Retinal pigment epithelial cell (primary cell): ENCODE measurements around the gene RYK.

Experiments used
- DNase-seq: peaks from one replicate; pipeline ENCODE4 v3.0.0-alpha.2; 2010; ENCODE audit warnings: low read depth
- H3K4me3 ChIP-seq: 2 replicates; pipeline ENCODE4 v1.5.1; 2011; ENCODE audit warnings: mild to moderate bottlenecking, low read length, control low read depth, moderate library complexity
- TF ChIP-seq, protein P1 (sequence below): conservative IDR thresholded peaks from 2 replicates; pipeline ENCODE4 v1.5.1; 2011; ENCODE audit warnings: low read depth, low read length, control low read depth, inconsistent platforms

RYK gene

DNA sequence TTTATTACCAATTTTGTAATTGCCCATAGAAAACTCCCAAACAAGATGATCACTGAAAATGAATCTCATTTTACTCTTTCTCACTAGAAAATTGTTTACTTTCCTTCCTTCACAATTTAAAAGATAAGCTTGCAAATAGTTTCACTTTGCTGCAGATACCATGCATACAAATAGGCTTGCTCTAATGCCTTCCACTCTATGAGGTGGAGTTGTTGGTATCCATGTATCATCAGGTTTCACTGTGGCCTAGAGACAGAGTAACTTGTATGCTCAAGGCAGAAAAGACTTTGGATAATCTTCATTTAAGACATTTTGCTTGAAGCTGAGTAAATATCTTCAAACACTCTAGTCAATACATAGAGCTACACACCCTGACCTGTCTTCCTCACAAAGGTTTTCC lies 60.8 kb downstream of the RYK start:
- DNase-seq: no peak
- TF ChIP-seq, protein P1, sequence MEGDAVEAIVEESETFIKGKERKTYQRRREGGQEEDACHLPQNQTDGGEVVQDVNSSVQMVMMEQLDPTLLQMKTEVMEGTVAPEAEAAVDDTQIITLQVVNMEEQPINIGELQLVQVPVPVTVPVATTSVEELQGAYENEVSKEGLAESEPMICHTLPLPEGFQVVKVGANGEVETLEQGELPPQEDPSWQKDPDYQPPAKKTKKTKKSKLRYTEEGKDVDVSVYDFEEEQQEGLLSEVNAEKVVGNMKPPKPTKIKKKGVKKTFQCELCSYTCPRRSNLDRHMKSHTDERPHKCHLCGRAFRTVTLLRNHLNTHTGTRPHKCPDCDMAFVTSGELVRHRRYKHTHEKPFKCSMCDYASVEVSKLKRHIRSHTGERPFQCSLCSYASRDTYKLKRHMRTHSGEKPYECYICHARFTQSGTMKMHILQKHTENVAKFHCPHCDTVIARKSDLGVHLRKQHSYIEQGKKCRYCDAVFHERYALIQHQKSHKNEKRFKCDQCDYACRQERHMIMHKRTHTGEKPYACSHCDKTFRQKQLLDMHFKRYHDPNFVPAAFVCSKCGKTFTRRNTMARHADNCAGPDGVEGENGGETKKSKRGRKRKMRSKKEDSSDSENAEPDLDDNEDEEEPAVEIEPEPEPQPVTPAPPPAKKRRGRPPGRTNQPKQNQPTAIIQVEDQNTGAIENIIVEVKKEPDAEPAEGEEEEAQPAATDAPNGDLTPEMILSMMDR: no peak

DNA sequence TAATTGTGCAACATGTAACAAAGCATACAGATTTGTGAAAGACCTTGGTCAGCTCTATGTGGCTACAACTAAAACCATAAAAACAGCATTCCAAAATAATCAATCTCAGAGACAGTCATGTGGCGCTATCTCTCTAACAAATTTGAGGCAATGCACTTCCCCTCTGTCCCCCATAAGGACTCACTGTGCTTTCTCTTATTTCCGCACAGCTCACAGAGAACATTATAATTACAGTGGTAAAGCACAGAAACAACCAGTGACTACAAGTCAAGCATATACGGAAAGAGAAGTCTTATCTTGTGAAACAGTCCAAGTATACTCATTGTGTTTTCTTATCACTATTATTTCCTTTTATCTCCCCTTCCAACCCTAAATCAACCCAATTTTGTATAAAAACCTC lies 64.3 kb downstream of the RYK start:
- TF ChIP-seq, protein P1: no peak
- H3K4me3 ChIP-seq: no peak overlapping the region
- DNase-seq: no peak

More for the DNA sequence above, 60.8 kb downstream of the RYK start:
- no peak overlapping the region for H3K4me3 ChIP-seq

DNA sequence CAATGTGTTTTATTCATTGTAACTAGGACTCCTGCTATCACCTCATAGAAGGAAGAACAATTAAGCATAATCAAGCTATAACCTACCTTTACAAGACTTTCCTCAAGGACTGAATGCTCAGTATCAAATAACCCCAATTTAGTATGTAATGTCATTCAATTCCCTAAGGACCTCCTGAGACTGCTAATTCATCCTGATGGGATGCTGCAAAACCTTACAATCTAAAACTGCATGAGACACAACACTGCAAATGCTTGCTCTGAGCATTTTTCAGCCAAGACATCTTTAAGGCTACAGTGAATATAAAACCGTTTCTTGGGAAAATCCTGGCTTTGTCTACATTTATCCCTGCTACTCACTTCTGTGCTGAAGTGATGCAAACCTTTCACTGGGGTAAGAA lies 69.9 kb downstream of the RYK start:
- no peak overlapping the region for H3K4me3 ChIP-seq
- TF ChIP-seq, protein P1: no peak
- DNase-seq: no peak

DNA sequence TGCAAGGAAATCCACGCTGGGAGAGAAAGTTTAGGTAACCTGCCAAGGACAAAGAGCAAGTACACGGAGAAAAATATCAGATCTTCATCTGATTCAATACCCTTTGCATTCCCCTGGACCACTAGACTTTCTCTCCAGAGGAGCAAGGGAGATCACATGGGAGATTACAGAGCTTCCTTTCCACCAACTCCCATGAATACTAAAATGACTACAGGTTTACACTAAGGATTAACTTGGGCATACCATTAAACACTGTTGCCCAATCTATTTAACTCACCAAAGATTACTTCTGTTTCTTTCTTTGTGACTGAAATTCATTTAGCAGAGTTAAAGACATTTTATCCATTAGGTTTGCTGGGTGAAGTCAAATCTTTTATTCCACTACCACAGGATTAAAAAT lies 71.2 kb downstream of the RYK start:
- no peak overlapping the region for H3K4me3 ChIP-seq
- TF ChIP-seq, protein P1: no peak
- no peak for DNase-seq

DNA sequence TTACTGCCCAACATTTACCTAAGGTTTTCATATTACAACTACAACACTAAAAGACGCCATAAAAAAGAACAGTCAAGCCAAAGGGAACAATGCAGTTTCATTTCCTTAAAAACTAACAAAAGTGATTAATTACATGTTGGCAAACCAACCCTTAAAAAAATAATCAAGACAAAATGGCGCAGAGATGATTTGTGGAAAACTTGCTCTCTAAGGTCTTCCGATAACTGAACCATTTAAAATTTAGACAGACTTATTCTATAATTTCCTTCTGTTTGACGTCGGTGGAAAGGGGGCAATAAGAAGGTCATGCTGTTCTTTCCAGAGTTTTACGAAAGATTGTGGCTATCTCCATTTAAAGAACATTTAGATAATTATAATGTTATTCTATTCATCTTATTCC lies 87.6 kb downstream of the RYK start:
- no peak overlapping the region for H3K4me3 ChIP-seq
- TF ChIP-seq, protein P1: no peak
- DNase-seq: no peak

DNA sequence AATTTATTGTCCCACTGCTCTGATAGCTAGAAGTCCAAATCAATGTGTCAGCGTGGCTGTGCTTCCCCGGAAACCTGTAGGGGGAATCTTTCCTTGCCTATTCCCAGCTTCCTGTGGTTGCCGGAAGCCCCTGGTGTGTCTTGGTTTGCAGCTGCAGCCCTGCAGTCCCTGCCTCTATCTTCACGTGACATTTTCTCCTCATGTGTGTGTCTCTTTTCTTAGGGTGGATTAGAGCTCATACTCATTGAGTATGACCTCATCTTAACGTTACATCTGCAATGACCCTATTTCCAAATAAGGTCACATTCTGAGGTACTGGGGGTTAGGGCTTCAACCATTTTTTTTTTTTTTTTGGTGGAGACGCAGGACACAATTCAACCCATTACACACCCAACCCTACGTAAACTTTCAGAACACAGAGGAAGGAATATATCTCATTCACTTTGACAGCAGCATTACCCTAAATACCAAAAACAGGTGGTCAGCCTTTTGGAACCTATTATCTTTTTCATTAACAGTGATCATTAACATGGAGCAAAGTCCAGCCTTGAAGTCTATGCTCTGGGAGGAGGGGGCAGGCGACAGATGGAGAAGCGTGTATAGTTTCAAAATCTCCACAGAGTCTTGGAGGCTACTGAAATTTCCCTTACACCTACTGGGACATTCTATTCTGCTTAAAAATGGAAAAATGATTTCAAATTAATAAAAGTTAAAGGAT lies 88.6 kb downstream of the RYK start:
- no peak for DNase-seq
- TF ChIP-seq, protein P1: no peak
- no peak overlapping the region for H3K4me3 ChIP-seq

DNA sequence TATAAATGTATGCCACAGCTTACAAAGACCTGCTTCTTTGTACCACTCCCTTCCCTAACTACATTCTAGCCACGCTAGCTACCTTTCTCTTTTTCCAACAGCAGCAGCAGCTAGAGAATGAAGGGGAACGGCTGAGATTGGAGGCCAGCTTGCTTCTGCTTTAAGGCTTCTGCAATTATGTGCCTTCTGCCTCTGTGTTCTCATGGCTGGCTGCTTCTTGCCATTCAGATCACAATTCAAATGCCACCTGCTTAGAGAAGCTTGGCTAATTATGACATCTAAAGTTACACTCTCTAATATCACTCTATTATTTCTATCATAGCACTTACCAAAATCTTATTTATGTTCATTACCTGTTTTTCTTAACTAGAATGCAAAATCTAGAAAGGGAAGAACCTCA lies 95.2 kb downstream of the RYK start:
- H3K4me3 ChIP-seq: no peak overlapping the region
- TF ChIP-seq, protein P1: no peak
- no peak for DNase-seq
